CD4-positive, alpha-beta T cell treated with Interleukin-6 for 4 hours (primary cell): ENCODE results near the gene ITIH4.
A peak's percentile ranks its signal among the peaks of the same experiment; 100 is the strongest.
"Not testable (repeated sequence)": the region's sequence is repeated elsewhere in the genome, so short reads cannot be mapped to it uniquely, and the experiment has no call there.

Experiments
- DNase-seq: peaks from one replicate; pipeline ENCODE4 v3.0.0-alpha.2; 2020; ENCODE audit warnings: mixed read lengths

ITIH4 gene

GRCh38 chr3:52779837-52780585, 50.5 kb downstream of the ITIH4 start:
- DNase-seq, result no peak

- DNase-seq, result no peak
Measured at GRCh38 chr3:52779011-52779836, 51.2 kb downstream of the ITIH4 start.

- no peak for DNase-seq
Measured at GRCh38 chr3:52777959-52778805, 52.3 kb downstream of the ITIH4 start.

- no peak for DNase-seq
Measured at GRCh38 chr3:52777127-52777958, 53.1 kb downstream of the ITIH4 start, which contains the start of gene ITIH1. Gene ITIH1 (plus strand): TSS chr3:52777599. CDS start chr3:52777616, 17 bp downstream.

- not testable (repeated sequence) for DNase-seq
Measured at GRCh38 chr3:52776486-52776885, 54.0 kb downstream of the ITIH4 start.

GRCh38 chr3:52775877-52776276, 54.6 kb downstream of the ITIH4 start:
- no peak for DNase-seq

- no peak for DNase-seq
Measured at GRCh38 chr3:52774901-52775864, 55.3 kb downstream of the ITIH4 start.

GRCh38 chr3:52774066-52774713, 56.3 kb downstream of the ITIH4 start:
- DNase-seq, result no peak

- no peak for DNase-seq
Measured at GRCh38 chr3:52773361-52774065, 57.0 kb downstream of the ITIH4 start.

- DNase-seq, result no peak
Measured at GRCh38 chr3:52771702-52772101, 58.8 kb downstream of the ITIH4 start.

- DNase-seq, result no peak
Measured at GRCh38 chr3:52771334-52771681, 59.2 kb downstream of the ITIH4 start.

GRCh38 chr3:52770496-52771333, 59.8 kb downstream of the ITIH4 start, which contains the start of gene NEK4:
Gene NEK4 (minus strand): TSS chr3:52770940. CDS start chr3:52770746, 194 bp downstream.
- peak; percentile 90 for DNase-seq

GRCh38 chr3:52769786-52770455, 60.6 kb downstream of the ITIH4 start:
- no peak for DNase-seq

GRCh38 chr3:52763466-52763865, 67.0 kb downstream of the ITIH4 start:
- DNase-seq, result no peak
